ENCODE results near the gene ACP4.
"Not testable (repeated sequence)": the region's sequence is repeated elsewhere in the genome, so short reads cannot be mapped to it uniquely, and the experiment has no call there.

The ACP4 gene

GRCh38 chr19:50763521-50763920 is 26.7 kb upstream of the ACP4 start:
- H3K9ac ChIP-seq (ENCODE audit: low read length); H3K27me3 ChIP-seq (ENCODE audit: control insufficient read depth, insufficient read depth, low read length); H3K27ac ChIP-seq (ENCODE audit: low read depth, low read length): not testable (repeated sequence)

GRCh38 chr19:50764409-50764808 is 25.8 kb upstream of the ACP4 start:
- H3K4me3 ChIP-seq (ENCODE audit: low read length): no peak overlapping the region
- no peaks in the 10 kb centered on the region for H3K36me3 ChIP-seq (ENCODE audit: control insufficient read depth, insufficient read depth, low read length)
- no peak overlapping the region for H3K9ac ChIP-seq (ENCODE audit: low read length)
- H3K27me3 ChIP-seq (ENCODE audit: control insufficient read depth, insufficient read depth, low read length): no peaks in the 10 kb centered on the region
- H3K4me1 ChIP-seq (ENCODE audit: control insufficient read depth, insufficient read depth, low read length): no peaks in the 10 kb centered on the region
- no peak overlapping the region for H3K27ac ChIP-seq (ENCODE audit: low read depth, low read length)

More at GRCh38 chr19:50763521-50763920, 26.7 kb upstream of the ACP4 start:
- H3K4me3 ChIP-seq (ENCODE audit: low read length); H3K4me1 ChIP-seq (ENCODE audit: control insufficient read depth, insufficient read depth, low read length); H3K36me3 ChIP-seq (ENCODE audit: control insufficient read depth, insufficient read depth, low read length): not testable (repeated sequence)

DNA sequence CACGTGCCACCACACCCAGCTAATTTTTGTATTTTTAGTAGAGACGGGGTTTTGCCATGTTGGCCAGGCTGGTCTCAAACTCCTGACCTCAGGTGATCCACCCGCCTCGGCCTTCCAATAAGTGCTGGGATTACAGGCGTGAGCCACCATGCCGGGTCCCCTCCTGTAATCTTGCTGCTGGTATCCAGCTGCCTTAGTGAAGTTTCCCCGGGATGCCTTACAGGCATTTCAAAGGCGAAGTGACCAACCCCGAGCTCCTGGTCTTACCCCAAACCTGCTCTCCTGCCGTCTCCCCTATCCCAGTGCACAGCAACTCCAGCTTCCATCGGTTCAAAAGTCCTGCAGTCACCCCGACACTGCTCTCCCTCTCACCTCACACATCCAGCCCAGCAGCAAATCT is 23.5 kb upstream of the ACP4 start:
- not testable (repeated sequence) for H3K36me3 ChIP-seq (ENCODE audit: control insufficient read depth, insufficient read depth, low read length); H3K27me3 ChIP-seq (ENCODE audit: control insufficient read depth, insufficient read depth, low read length); H3K9ac ChIP-seq (ENCODE audit: low read length); H3K4me3 ChIP-seq (ENCODE audit: low read length); H3K27ac ChIP-seq (ENCODE audit: low read depth, low read length); H3K4me1 ChIP-seq (ENCODE audit: control insufficient read depth, insufficient read depth, low read length)

GRCh38 chr19:50767263-50767662 is 23.0 kb upstream of the ACP4 start:
- H3K4me1 ChIP-seq (ENCODE audit: control insufficient read depth, insufficient read depth, low read length); H3K9ac ChIP-seq (ENCODE audit: low read length); H3K4me3 ChIP-seq (ENCODE audit: low read length); H3K27ac ChIP-seq (ENCODE audit: low read depth, low read length); H3K27me3 ChIP-seq (ENCODE audit: control insufficient read depth, insufficient read depth, low read length); H3K36me3 ChIP-seq (ENCODE audit: control insufficient read depth, insufficient read depth, low read length): not testable (repeated sequence)

DNA sequence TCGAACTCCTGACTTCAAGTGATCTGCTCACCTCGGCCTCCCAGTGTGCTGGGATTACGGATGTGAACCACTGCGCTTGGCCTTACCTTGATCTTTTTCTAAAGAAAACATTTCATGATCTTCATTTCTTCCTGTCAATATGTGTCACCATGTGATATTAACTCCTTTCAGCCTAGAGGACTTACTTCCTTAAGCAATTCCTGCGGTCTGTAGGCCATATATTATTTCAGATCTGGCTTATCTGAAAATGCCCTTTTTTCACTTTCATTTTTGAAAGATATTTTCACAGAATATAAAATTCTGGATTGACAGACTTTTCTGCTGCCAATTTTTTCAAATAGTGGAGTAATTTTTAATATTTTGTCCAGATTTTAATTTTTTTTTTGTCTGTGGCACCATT is 21.9 kb upstream of the ACP4 start:
- Histone ChIP-seq H3K9ac (ENCODE audit: low read length) (no peak overlapping the region), H3K4me3 (ENCODE audit: low read length) (no peak overlapping the region), H3K27me3 (ENCODE audit: control insufficient read depth, insufficient read depth, low read length) (no peaks in the 10 kb centered on the region), H3K27ac (ENCODE audit: low read depth, low read length) (no peak overlapping the region), H3K4me1 (ENCODE audit: control insufficient read depth, insufficient read depth, low read length) (no peaks in the 10 kb centered on the region), H3K36me3 (ENCODE audit: control insufficient read depth, insufficient read depth, low read length) (no peaks in the 10 kb centered on the region)

- H3K4me3 ChIP-seq (ENCODE audit: low read length); H3K9ac ChIP-seq (ENCODE audit: low read length); H3K4me1 ChIP-seq (ENCODE audit: control insufficient read depth, insufficient read depth, low read length); H3K27me3 ChIP-seq (ENCODE audit: control insufficient read depth, insufficient read depth, low read length); H3K36me3 ChIP-seq (ENCODE audit: control insufficient read depth, insufficient read depth, low read length); H3K27ac ChIP-seq (ENCODE audit: low read depth, low read length): not testable (repeated sequence)
These were observed 20.1 kb upstream of the ACP4 start, which contains the start of gene GPR32 for GRCh38 chr19:50770164-50770563. Gene GPR32, plus strand, starts transcription at chr19:50770464. Its CDS starts 137 bp downstream, at chr19:50770601.

DNA sequence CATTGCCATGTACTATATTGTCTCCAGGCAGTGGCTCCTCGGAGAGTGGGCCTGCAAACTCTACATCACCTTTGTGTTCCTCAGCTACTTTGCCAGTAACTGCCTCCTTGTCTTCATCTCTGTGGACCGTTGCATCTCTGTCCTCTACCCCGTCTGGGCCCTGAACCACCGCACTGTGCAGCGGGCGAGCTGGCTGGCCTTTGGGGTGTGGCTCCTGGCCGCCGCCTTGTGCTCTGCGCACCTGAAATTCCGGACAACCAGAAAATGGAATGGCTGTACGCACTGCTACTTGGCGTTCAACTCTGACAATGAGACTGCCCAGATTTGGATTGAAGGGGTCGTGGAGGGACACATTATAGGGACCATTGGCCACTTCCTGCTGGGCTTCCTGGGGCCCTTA is 19.3 kb upstream of the ACP4 start:
- Histone ChIP-seq H3K4me3 (ENCODE audit: low read length) (no peak overlapping the region), H3K27me3 (ENCODE audit: control insufficient read depth, insufficient read depth, low read length) (no peaks in the 10 kb centered on the region), H3K27ac (ENCODE audit: low read depth, low read length) (no peak overlapping the region), H3K4me1 (ENCODE audit: control insufficient read depth, insufficient read depth, low read length) (no peaks in the 10 kb centered on the region), H3K36me3 (ENCODE audit: control insufficient read depth, insufficient read depth, low read length) (no peaks in the 10 kb centered on the region), H3K9ac (ENCODE audit: low read length) (no peak overlapping the region)

DNA sequence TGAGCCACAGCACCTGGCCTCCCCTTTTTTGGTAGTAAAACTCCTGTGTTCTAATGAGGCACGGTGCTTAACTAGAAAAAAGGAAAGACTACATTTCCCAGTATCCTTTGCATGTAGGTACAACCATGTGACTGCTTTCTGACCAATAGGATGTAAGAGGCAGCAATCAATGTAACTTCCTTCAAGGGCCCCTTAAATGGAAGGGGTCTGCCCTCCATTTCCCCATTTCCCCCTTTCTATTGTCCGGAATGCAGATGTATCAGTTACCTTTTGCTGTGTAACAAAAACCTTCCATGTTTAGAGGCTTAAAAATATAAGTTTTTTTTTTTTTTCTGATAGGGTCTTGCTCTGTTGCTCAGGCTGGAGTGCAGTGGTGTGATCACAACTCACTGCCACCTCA is 17.7 kb upstream of the ACP4 start:
- H3K27me3 ChIP-seq (ENCODE audit: control insufficient read depth, insufficient read depth, low read length): peaks cover 2% of the 10 kb centered on the region
- no peaks in the 10 kb centered on the region for H3K36me3 ChIP-seq (ENCODE audit: control insufficient read depth, insufficient read depth, low read length)
- H3K27ac ChIP-seq (ENCODE audit: low read depth, low read length): no peak overlapping the region
- no peak overlapping the region for H3K9ac ChIP-seq (ENCODE audit: low read length)
- no peaks in the 10 kb centered on the region for H3K4me1 ChIP-seq (ENCODE audit: control insufficient read depth, insufficient read depth, low read length)
- H3K4me3 ChIP-seq (ENCODE audit: low read length): no peak overlapping the region

- not testable (repeated sequence) for H3K4me1 ChIP-seq (ENCODE audit: control insufficient read depth, insufficient read depth, low read length); H3K9ac ChIP-seq (ENCODE audit: low read length); H3K27me3 ChIP-seq (ENCODE audit: control insufficient read depth, insufficient read depth, low read length); H3K27ac ChIP-seq (ENCODE audit: low read depth, low read length); H3K36me3 ChIP-seq (ENCODE audit: control insufficient read depth, insufficient read depth, low read length); H3K4me3 ChIP-seq (ENCODE audit: low read length)
These were observed 17.3 kb upstream of the ACP4 start for GRCh38 chr19:50772912-50773311.

DNA sequence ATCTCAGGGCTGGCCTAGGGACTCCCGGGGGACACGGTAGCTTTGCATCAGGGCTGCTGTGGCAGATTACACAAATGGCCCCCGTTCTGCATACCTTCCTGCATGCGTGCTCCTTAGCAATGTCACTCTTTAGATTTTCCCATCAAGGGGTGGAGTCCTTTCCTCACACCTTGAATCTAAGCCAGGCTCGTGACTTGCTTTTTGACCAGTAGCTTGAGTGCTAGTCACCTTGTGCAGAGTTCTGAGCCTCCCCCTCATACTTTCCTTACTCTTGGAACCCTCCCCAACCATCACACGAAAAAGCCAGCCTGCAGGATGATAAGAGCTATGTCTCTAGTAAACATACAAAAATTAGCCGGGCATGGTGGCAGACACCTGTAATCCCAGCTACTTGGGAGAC is 16.8 kb upstream of the ACP4 start:
- not testable (repeated sequence) for H3K36me3 ChIP-seq (ENCODE audit: control insufficient read depth, insufficient read depth, low read length); H3K4me3 ChIP-seq (ENCODE audit: low read length); H3K27ac ChIP-seq (ENCODE audit: low read depth, low read length); H3K9ac ChIP-seq (ENCODE audit: low read length); H3K27me3 ChIP-seq (ENCODE audit: control insufficient read depth, insufficient read depth, low read length); H3K4me1 ChIP-seq (ENCODE audit: control insufficient read depth, insufficient read depth, low read length)

DNA sequence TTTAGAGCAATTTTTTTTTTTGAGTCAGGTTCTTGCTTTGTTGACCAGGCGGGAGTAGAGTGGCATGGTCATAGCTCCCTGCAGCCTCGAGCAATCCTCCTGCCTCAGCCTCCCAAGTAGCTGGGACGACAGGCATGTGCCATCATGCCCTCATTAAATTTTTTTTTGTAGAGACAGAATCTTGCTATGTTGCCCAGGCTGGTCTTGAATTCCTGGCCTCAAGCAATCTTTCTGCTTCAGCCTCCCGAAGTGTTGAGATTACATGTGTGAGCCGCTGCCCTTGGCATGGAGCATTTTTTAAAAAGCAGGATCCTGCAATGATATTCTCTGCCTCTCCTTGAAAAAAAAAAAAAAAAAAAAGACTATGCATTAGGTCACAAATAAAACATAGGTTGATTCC is 14.1 kb upstream of the ACP4 start:
- Histone ChIP-seq H3K9ac (ENCODE audit: low read length) (no peak overlapping the region), H3K4me1 (ENCODE audit: control insufficient read depth, insufficient read depth, low read length) (no peaks in the 10 kb centered on the region), H3K27me3 (ENCODE audit: control insufficient read depth, insufficient read depth, low read length) (peaks cover 19% of the 10 kb centered on the region), H3K4me3 (ENCODE audit: low read length) (no peak overlapping the region), H3K36me3 (ENCODE audit: control insufficient read depth, insufficient read depth, low read length) (no peaks in the 10 kb centered on the region), H3K27ac (ENCODE audit: low read depth, low read length) (no peak overlapping the region)

GRCh38 chr19:50777261-50777660 is 13.0 kb upstream of the ACP4 start:
- no peaks in the 10 kb centered on the region for H3K36me3 ChIP-seq (ENCODE audit: control insufficient read depth, insufficient read depth, low read length)
- H3K27ac ChIP-seq (ENCODE audit: low read depth, low read length): no peak overlapping the region
- no peak overlapping the region for H3K9ac ChIP-seq (ENCODE audit: low read length)
- no peak overlapping the region for H3K4me3 ChIP-seq (ENCODE audit: low read length)
- peaks cover 19% of the 10 kb centered on the region for H3K27me3 ChIP-seq (ENCODE audit: control insufficient read depth, insufficient read depth, low read length)
- H3K4me1 ChIP-seq (ENCODE audit: control insufficient read depth, insufficient read depth, low read length): no peaks in the 10 kb centered on the region

GRCh38 chr19:50777830-50778303 is 12.3 kb upstream of the ACP4 start:
- Histone ChIP-seq H3K4me1 (ENCODE audit: control insufficient read depth, insufficient read depth, low read length) (no peaks in the 10 kb centered on the region), H3K9ac (ENCODE audit: low read length) (no peak overlapping the region), H3K27me3 (ENCODE audit: control insufficient read depth, insufficient read depth, low read length) (peaks cover 19% of the 10 kb centered on the region), H3K27ac (ENCODE audit: low read depth, low read length) (no peak overlapping the region), H3K4me3 (ENCODE audit: low read length) (no peak overlapping the region), H3K36me3 (ENCODE audit: control insufficient read depth, insufficient read depth, low read length) (no peaks in the 10 kb centered on the region)

All from rectal smooth muscle tissue (tissue), 1 donor.